Measurements from ENCODE around the gene TAF15.

Gene TAF15

DNA sequence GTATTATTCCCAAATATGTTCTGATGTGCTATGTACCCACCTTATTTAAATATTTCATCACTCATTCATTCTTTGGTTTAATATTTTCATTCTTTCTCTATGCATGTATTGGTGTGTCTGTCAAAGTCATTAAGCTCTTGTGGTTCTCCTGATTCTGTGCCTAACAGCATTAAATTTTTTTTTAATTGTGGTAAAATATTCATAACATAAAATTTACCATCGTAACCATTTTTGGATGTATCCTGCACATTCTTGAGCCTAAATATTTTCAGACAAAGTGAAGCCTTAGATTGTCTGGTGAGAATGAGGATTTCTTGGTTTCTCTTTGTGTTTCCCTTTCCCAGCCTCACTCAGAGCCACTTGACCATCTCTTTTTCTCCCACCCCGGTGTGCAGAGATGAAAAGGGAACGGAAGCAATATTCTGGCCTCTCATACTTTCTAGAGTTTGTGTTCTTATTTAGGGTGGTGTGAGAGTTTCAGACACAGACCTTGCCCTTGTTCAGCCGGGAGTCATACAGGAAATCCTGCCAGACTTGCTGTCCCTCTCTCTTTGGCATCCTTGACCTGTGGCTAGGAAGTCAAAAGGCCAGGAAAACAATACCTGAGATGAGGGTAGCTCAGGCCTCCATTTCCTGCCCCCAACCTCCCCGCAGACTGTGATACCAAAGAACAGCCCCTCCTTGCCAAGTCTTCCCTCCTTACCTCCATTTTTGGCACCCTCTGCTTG lies 66.0 kb downstream of the TAF15 start:
- ATAC-seq: no peak

DNA sequence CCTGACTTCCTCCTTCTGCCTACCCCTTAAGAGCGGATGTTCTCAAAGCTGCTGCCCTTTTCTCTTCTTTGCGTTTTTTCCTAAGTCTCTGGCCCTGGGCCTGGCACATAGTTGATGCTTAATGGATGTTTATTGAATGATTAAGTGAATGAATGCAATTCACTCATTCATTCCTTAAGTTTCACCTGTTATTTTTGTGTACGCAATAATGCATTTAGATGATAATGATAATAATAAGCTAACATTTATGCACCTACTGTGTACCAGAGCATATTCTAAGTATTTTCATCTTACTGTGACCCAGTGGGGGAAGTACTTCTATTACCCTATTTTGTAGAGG lies 66.5 kb downstream of the TAF15 start:
- ATAC-seq: no peak

DNA sequence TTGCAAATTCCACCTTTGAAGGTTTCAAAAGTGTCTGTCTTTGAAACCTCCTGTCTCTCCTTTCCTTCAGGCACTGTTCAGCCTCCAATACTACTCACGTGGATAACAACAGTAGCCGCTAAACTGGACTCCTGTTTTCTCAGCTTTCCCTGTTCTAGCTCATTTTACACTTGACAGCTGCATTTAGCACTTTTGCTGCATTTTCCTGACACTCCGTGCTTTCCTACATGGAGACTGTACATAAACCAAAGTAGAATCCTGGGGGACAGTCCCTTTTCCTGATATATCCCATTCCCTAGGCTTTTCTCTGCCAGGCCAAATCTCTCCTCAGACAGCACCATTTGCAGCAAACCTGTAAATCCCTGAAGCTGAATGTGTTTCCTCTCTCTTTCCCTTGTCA lies 67.2 kb downstream of the TAF15 start:
- ATAC-seq: no peak

DNA sequence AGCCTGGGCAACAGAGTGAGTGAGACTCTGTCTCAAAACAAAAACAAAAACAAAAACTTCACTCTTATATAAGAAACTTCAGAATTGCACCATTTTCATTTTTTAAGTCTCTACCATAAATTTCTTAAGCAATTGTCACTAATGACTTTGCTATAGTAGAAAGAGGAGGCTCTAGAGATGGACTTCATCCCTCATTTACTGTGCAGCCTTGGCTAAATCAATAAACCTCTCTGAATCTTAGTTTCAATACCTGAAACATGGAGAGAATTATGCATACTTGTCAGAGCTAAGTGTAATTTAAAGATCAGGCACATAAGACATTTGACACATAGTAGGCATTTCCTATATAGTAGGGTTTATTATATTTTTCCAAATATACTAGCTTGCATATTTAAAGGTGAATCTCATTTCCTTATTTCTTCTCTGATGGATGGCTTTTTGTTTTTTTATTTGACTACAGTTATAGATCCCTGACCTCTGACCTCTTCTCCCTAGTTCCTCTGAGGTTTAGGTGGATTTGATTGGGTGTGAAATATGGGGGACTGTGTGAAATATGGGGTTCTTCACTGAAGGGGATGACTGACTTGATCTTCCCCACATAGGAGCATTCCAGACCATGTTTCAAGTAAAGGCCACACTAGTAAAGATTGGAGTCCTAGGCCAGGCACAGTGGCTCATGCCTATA lies 68.2 kb downstream of the TAF15 start:
- no peak for ATAC-seq

DNA sequence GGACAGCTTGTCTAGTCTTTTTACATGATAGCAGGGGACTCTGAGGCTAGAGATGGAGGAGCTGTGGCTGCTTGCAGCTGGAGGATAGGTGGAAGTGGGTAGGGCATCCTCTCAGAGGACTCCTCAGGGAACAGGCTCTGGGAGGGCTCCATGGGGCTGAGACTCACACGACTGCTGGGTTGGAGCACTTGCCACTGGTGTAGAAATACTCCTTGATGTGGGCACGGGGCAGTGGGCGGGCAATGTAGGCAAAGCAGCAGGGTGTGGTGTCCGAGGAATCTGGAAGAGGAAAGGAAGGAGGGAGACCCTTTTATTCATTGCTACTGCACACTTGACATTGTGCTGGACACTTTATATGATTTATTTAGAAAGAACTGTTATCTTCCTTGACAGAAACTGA lies 69.1 kb downstream of the TAF15 start:
- no peak for ATAC-seq

DNA sequence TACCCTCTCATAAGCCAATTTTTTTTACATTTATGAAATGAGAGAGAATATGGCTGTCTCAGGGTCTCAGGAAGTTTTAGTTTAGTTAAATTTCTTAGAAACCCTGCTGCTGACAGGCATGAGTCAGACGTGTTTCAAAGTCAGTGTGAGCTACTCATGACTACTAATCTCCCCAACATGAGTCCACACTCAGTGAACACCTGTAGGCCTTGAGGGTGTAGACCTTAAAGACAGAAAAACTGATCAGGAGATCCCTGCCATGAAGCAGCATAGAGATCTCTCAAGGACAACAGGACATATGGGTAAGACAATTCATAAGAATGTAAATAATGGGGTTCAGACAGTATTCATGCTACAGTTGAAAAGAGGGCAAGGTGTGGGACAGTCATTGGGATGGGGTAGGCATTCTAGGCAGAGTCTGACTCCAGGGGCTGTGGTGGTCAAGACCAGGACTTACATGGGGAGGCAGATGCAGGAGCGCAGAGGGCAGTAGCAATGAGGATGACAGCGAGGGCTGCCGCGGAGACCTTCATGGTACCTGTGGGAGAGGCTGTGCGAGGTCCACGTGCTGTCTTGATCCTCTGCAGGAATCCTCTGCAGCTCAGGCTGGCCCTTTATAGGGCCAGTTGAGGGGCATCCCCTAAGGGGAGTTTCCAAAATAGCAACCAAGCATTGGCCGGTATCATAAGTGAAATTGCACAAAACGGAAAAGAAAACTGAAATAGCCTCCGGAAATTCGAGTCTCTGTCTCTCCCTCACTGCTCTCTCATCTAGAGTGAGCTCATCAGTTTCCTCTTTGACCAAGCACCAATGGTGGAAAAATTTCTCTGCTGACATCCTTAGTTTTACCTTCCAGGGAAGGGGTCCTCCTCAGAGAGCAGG lies 70.7 kb downstream of the TAF15 start, which contains the start of gene CCL5:
Gene CCL5, minus strand, starts transcription at position 588 of the 882 bp plus-strand sequence.
- ATAC-seq: peak; percentile 98

DNA sequence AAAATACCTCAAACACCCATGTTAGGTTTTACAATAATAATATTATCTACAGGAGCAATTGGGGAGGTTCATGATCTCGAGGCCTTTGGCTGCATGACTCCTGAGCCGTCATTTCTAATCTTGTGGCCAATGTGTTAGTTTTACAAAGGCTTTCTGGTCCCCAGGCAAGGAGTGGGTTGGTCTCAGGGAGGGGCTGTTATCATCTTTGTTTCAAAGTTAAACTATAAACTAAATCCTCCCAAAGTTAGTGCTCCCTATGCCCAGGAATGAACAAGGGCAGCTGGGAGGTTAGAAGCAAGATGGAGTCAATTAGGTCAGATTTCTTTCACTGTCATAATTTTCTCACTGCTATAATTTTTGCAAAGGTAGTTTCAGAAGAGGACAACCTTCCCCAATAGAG lies 80.0 kb downstream of the TAF15 start:
- peak in 1 of 2 donors; percentile 58 for ATAC-seq

DNA sequence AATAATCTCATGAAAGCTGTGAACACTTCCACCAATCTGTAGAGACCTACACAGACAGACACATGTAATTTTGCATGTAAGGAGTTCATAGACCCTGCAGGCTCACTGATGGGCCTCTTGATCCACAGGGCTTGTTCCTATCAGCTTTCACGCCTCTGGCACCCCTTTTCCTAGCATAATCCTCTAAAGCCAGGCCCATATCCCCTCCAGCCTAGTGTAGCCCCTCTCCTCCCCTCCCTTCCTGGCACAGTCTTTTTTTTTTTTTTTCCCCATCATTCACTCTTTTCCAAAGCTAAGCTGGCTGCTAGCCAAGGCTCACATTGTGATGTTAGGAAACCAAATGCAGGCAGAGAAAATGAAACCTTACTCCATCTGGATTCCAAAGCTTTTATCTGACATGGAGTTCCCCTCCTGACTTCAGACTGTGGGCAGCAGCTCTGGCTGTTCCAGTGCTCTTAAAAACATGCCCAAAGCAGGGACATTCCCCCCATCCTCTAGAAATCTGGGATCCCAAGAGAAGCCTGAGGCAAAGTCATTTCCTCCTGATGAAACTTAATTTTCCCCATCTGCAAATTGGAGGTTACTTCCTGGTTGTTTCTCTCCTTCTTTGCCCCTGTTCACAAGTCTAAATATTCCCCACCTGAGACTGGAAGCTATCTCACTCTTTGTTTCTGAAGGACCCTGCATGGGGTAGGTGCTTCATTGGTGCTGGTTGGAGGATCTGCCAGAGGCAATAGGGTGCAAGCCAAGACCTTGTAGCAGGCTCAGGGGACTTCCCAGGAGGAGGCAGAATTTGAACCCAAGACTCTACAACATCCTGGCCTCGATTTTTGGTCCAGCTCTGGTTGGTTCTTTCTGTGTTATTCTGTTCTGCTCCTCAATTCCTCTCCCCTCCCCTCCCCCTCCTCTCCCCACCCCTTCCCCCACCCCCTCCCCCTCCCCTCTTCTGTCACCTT lies 80.8 kb downstream of the TAF15 start:
- ATAC-seq: no peak

DNA sequence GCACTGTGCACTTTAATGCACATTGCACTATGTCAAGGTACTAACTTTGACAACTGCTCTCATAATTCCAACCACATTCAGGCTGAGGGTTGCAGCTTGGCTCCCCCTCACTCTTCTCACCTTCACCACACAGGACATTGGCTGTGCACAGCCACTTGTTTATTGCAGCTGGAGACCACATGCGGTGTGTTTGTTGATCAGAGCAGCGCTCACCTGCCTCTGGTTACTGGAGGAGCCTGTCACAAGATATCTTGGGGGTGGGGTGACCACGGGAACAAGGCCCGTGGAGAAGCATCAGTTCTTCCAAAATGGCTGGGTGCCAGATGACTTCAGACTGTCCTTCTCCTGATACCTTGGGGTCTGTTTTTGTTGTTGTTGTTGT lies 81.5 kb downstream of the TAF15 start:
- no peak for ATAC-seq

DNA sequence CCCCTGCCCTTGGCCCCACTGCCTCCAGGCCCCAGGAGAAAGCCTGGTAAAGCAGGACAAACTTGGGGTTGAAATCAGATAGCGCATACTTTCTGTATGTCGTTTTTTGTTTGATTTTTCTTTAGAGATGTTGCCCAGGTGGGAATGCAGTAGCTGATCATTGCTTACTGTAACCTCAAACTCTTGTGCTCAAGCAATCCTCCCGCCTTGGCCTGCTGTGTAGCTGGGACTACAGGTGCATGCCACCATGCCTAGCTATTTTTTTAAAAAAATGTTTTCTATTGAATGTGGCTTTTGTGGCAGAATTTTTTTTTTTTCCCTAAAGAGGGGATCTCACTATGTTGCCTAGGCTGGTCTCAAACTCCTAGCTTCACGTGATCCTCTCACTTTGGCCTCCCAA lies 82.0 kb downstream of the TAF15 start:
- ATAC-seq: no peak

DNA sequence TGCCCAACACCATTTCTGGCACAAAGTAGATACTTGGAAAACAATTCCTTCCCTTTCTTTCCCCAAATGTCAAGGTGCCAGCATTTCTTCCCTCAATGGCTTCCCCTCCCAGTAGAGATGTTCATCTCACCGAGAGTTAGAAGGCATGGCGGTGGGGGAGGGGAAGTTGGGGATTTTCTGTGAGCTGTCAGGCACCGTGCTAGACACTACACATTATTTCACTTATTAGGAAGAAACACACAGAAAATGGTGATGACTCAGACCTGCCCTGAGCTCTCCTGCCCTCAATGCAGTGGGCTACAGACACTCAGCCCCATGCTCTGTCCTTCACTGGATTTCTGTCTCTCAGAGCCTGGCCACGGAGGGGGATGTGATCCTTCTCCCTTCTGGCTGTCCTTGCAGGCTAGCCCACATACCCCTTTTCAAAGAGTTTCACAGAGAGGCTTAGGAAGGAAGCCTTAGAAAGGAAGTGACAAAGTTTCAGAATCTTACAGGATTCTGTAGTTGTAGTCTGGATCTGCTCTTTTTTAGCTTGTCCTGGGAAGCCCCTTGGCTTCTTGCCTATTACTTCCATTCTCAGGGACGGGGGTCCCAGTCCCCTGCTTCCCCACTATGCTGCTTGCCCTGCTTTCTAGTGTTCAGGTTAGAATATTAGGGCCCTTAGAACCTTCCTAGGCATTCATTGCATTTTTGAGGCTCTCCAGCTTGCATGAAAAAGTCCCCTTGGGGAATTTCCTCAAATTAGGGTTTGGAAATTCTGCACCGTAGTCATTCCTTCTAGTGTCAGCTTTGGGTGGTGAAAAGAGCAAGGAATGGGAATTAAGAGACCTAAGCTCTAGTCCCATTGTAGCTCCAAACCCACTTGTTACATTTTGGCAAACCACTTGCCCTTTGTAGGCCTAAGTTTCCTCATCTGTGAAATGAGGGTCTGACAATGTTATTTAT lies 83.1 kb downstream of the TAF15 start:
- ATAC-seq: peak; percentile 86 to 88

DNA sequence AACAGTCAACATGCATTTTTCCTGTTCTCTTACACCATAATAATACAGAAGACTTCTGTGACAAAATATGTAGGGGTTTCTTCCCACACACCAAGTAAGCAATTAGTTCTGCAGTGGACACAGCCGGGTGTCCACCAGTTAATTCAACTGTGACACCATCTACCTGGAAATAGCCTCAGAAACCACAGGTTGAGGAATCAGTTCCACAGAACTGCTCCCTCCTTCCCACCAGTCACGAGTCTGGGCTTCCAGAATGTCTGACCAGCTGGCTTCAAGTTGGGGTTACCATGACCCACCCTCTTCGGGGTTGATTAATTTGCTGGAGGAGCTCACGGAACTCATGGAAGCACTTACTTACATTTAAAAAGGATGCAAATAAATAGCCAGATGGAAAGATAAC lies 84.5 kb downstream of the TAF15 start:
- no peak for ATAC-seq

DNA sequence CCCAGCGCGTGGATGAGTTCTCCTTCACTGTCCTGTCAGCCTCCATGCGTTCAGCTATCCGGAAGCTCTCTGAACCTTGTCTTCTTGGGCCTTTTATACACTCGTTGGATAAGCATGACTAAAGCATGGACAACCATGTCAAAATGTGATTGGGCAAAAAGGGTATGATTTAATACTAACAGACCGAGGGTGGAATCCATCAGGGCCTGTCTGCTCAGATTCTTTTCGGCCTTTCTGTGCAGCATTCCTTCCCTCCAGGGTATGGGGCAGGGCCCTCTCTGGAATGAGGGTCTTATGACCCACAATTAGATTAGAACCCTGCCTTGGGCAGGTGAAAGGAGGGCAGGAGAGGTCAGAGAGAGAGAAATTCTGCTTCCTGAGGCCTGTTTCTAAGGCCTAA lies 84.9 kb downstream of the TAF15 start:
- ATAC-seq: no peak

DNA sequence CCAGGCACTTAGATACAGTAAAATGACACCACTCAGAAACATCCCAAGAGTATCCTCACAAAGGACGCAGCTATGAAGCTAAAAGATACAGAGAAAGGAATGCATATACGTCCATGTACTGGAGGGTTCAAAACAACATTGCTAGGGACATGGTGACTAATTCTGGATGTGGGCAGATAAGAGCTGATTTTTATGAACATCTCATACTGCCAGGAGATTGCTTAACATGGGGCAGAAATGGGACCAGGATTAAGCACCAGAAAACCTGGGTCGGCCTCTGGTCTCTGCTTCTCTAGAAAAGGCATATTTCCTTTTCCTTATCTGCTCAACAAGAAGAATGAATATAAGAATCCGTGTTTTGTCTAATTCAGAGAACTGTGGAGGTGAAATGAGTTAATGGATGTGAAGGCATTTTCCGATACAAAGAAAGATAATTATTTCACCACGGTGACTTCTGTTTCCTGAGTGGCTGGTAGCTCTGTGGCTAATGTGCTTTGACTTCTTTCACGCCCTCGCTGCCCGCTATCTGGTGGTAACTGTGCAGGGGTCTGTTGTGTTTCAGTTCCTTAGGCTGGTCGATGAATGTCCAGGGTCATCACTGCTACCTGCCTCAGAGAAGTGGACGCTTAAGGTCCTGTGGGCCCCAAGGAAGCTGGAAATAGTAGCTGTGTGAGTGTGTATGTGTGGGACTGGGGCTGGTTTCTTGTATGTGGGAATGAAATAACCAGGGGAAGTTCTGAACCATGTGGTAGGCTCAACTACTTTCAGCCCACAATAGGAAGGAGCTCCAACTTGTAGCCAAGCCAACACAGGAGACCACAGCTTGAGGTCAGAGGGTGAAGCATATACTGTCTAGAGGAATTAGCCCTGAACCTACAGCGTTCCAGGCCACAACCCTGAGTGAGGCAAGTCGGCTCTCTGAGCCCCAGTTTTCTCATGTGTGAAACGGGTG lies 86.6 kb downstream of the TAF15 start:
- ATAC-seq: peak in 1 of 2 donors; percentile 22

All from activated CD4-positive, CD25-positive, alpha-beta regulatory T cell treated with anti-CD3 and anti-CD28 coated beads, Interleukin-2, amount 50 U/mL, for 24 hours (primary cell).